Spleen (tissue), 11 donors: ENCODE measurements around the gene PRSS12. TPM values are rescaled to one million over a fixed set of nuclear protein-coding genes. Genes with fewer than 3 reads are reported as not detected.

Experiments used
- DNase-seq: peaks from one replicate; pipeline ENCODE4 v3.0.0-alpha.2; 2020
- H3K27ac ChIP-seq, 8 donors: fragments of 200-600 bp; sonication (generic) in 7 of 8; 1 replicate in 4 of 8; 2 replicates in 4 of 8; pipeline versions ENCODE4 v1.5.0 to v1.8.0; 2016 to 2021; ENCODE audit warnings: inconsistent platforms in 4 of 8, mild to moderate bottlenecking in 4 of 8, moderate library complexity in 1 of 8
- H3K27me3 ChIP-seq, 7 donors: fragments of 200-600 bp; sonication (generic) in 6 of 7; replicated peaks in 1 of 7; 1 replicate in 4 of 7; 2 replicates in 3 of 7; pipeline versions ENCODE4 v1.5.0 to v1.8.0; 2016 to 2021; ENCODE audit warnings: inconsistent platforms in 3 of 7, mild to moderate bottlenecking in 1 of 7
- H3K36me3 ChIP-seq, 6 donors: fragments of 200-600 bp; sonication (generic) in 5 of 6; 1 replicate in 4 of 6; 2 replicates in 2 of 6; pipeline versions ENCODE4 v1.5.0 to v1.8.0; 2016 to 2021; ENCODE audit warnings: inconsistent platforms in 2 of 6
- H3K4me1 ChIP-seq, 6 donors: fragments of 200-600 bp; sonication (generic) in 5 of 6; 1 replicate in 3 of 6; 2 replicates in 3 of 6; pipeline versions ENCODE4 v1.5.0 to v1.8.0; 2016 to 2021; ENCODE audit warnings: inconsistent platforms in 3 of 6
- H3K4me3 ChIP-seq, 8 donors: fragments of 200-600 bp; sonication (generic) in 7 of 8; 1 replicate in 4 of 8; 2 replicates in 4 of 8; pipeline versions ENCODE4 v1.5.0 to v1.8.0; 2016 to 2021; ENCODE audit warnings: inconsistent platforms in 4 of 8, mild to moderate bottlenecking in 4 of 8, moderate library complexity in 2 of 8
- H3K9me3 ChIP-seq, 8 donors: fragments of 200-600 bp; sonication (generic) in 7 of 8; 1 replicate in 4 of 8; 2 replicates in 4 of 8; pipeline versions ENCODE4 v1.5.0 to v1.8.0; 2016 to 2021; ENCODE audit warnings: inconsistent platforms in 4 of 8
- POLR2A ChIP-seq, 3 donors: fragments of 450-650 bp; IDR thresholded peaks; one replicate each; pipeline ENCODE4 v1.5.1; 2017; ENCODE audit warnings: antibody characterized with exemption in 3 of 3, mild to moderate bottlenecking in 1 of 3
- POLR2AphosphoS5 ChIP-seq, 3 donors: sonication (generic); formaldehyde crosslinking; IDR thresholded peaks; one replicate each; pipeline ENCODE4 v1.5.1; 2017; ENCODE audit warnings: antibody characterized with exemption in 3 of 3
- WGBS, 5 donors: extraction: QIAGEN DNeasy Blood & Tissue Kit in 3 of 5; methylation state at CpG; one replicate each; pipeline versions ENCODE4 v1.1.5 to v1.1.7; 2013 to 2018; 5-methylcytosine and 5-hydroxymethylcytosine counted together
- intact Hi-C: fragments of 100-400 bp; cut with DNase I; formaldehyde crosslinking; loops from one replicate; pipeline ENCODE4 v1.15.0; 2023; ENCODE audit warnings: low total_unique reads
- polyA plus RNA-seq, 3 donors: library from polyadenylated mRNA; stranded (reverse); fragments of 200-250 nt; gene quantifications; one replicate each; pipeline ENCODE4 v1.2.1, GENCODE V29; 2013
- total RNA-seq, 7 donors: library from RNA; depleted of rRNA in 3 of 7; stranded (reverse); fragments of >200 nt in 3 of 7; fragmentation: NEBNext Ultra II Directional in 4 of 7; extraction: Animal tissue kit (Norgen Biotek cat#: 25700) in 4 of 7; gene quantifications; one replicate each; pipeline versions ENCODE4 v1.1.0 to v1.2.1, GENCODE V29; 2016 to 2021
- TF ChIP-seq, protein P1 (sequence below), 11 experiments: fragments of 200-600 bp in 7 of 11; fragments of 450-650 bp in 4 of 11; sonication (generic) in 4 of 11; IDR thresholded peaks in 8 of 11; conservative IDR thresholded peaks in 3 of 11; 1 replicate in 7 of 11; 2 replicates in 4 of 11; pipeline versions ENCODE4 v1.4.0 to v1.8.0; 2016 to 2021; ENCODE audit warnings: antibody characterized with exemption in 11 of 11, inconsistent platforms in 4 of 11, mild to moderate bottlenecking in 1 of 11
- donor health status: healthy with polysubstance abuse.
- donor health status: DM: no; HTN: no; CAD: no; lungs with moderate emphysema.
- donor health status: DM: no; HTN: no; CAD: no.
- donor health status: Bipolar disorder and iron deficiency.
- donor health status: healthy.
- donor health status: DM: no; HTN: no; CAD: no.
- donor health status: DM: yes; HTN: yes; CAD: no.

Gene PRSS12
- total and polyA plus RNA-seq, 10 donors = 0.03 to 0.44 (median 0.10) TPM; not detected in 5

DNA sequence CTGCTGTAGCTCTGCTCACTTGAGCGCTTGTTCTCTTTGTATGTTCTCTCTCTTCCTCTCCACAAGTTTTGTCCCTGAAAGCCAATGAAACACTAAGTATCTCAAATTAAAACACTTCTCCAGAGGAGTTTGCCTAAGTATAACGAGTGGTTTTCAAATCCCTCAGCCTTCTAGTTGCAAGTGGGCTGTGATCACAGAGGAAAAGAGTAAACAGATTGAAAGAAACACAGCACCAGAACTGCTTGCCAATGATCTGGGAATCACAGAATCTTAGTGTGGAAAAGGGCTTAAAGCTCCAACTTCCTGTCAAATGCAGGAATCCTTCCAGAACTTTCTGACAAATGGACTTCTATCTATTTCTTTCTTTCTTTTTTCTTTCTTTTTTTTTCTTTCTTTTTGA, 4.8 kb upstream of the PRSS12 start:
- TF ChIP-seq POLR2A (IDR thresholded peaks at IDR 0.05) (no peak), POLR2AphosphoS5 (IDR thresholded peaks at IDR 0.05) (no peak)
- TF ChIP-seq, protein P1, sequence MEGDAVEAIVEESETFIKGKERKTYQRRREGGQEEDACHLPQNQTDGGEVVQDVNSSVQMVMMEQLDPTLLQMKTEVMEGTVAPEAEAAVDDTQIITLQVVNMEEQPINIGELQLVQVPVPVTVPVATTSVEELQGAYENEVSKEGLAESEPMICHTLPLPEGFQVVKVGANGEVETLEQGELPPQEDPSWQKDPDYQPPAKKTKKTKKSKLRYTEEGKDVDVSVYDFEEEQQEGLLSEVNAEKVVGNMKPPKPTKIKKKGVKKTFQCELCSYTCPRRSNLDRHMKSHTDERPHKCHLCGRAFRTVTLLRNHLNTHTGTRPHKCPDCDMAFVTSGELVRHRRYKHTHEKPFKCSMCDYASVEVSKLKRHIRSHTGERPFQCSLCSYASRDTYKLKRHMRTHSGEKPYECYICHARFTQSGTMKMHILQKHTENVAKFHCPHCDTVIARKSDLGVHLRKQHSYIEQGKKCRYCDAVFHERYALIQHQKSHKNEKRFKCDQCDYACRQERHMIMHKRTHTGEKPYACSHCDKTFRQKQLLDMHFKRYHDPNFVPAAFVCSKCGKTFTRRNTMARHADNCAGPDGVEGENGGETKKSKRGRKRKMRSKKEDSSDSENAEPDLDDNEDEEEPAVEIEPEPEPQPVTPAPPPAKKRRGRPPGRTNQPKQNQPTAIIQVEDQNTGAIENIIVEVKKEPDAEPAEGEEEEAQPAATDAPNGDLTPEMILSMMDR (IDR thresholded peaks at IDR 0.05 in 8 of 11, conservative IDR thresholded peaks at IDR 0.05 in 3 of 11) = no peak
- Histone ChIP-seq H3K27ac (no peak overlapping the region), H3K4me3 (no peak overlapping the region), H3K36me3 (no peaks in the 10 kb centered on the region), H3K9me3 (no peaks in the 10 kb centered on the region), H3K27me3 (peaks cover 7 to 78% (median 42%) of the 10 kb centered on the region in 7 donors), H3K4me1 (peaks cover 3 to 12% (median 11%) of the 10 kb centered on the region in 6 donors)
- intact Hi-C loops = no loop called here
- DNase-seq = no peak
- 56 to 74% (median 64%) methylated on average over 2 of the region's 2 CpGs for WGBS, 5 donors

DNA sequence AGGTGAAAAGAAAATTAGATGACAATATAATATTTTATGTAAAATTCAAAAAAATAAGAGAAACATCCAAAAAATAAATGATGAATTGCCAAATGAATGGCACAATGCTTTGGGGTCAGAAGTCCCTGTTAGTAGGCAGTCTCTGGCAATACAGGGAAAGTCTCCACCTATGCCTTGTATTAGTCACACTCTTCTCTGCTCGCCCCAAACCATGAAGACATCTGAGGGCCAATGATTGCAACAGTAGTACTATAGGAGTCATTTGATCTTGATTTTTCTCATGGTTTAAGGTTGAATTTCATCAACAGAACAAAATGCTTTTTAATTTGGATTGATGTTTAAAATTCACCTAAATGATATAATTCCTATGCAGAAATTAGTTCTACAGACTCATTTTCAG, 3.9 kb upstream of the PRSS12 start:
- Histone ChIP-seq H3K27me3 (peaks cover 7 to 81% (median 51%) of the 10 kb centered on the region in 7 donors), H3K36me3 (no peaks in the 10 kb centered on the region), H3K4me3 (no peak overlapping the region), H3K4me1 (peaks cover 6 to 20% (median 18%) of the 10 kb centered on the region in 6 donors), H3K27ac (no peak overlapping the region), H3K9me3 (no peaks in the 10 kb centered on the region)
- no peak for TF ChIP-seq POLR2A (IDR thresholded peaks at IDR 0.05)
- no peak for TF ChIP-seq POLR2AphosphoS5 (IDR thresholded peaks at IDR 0.05)
- TF ChIP-seq, protein P1 (IDR thresholded peaks at IDR 0.05 in 8 of 11, conservative IDR thresholded peaks at IDR 0.05 in 3 of 11) = no peak
- 59 to 87% (median 77%) methylated on average over 1 of the region's 1 CpG for WGBS, 5 donors
- intact Hi-C loops = no loop called here
- DNase-seq = no peak

GRCh38 chr4:118356111-118356510, 3.3 kb upstream of the PRSS12 start:
- intact Hi-C loops = no loop called here
- no peak overlapping the region for H3K4me3 ChIP-seq
- no peak for DNase-seq
- 83 to 95% (median 85%) methylated on average over 3 to 4 of the region's 4 CpGs for WGBS, 5 donors
- no peaks in the 10 kb centered on the region for H3K9me3 ChIP-seq
- TF ChIP-seq, protein P1 (IDR thresholded peaks at IDR 0.05 in 8 of 11, conservative IDR thresholded peaks at IDR 0.05 in 3 of 11) = no peak
- TF ChIP-seq POLR2A (IDR thresholded peaks at IDR 0.05) (no peak), POLR2AphosphoS5 (IDR thresholded peaks at IDR 0.05) (no peak)
- no peak overlapping the region for H3K27ac ChIP-seq
- H3K36me3 ChIP-seq = no peaks in the 10 kb centered on the region
- peaks cover 7 to 87% (median 56%) of the 10 kb centered on the region in 7 donors for H3K27me3 ChIP-seq
- H3K4me1 ChIP-seq = peaks cover 6 to 21% (median 18%) of the 10 kb centered on the region in 6 donors

GRCh38 chr4:118354913-118355312, 2.1 kb upstream of the PRSS12 start:
- Histone ChIP-seq H3K36me3 (no peaks in the 10 kb centered on the region), H3K9me3 (no peaks in the 10 kb centered on the region), H3K27me3 (peaks cover 7 to 90% (median 56%) of the 10 kb centered on the region in 7 donors), H3K4me3 (no peak overlapping the region), H3K4me1 (peaks cover 6 to 21% (median 18%) of the 10 kb centered on the region in 6 donors), H3K27ac (no peak overlapping the region)
- DNase-seq = no peak
- no peak for TF ChIP-seq POLR2A (IDR thresholded peaks at IDR 0.05)
- TF ChIP-seq, protein P1 (IDR thresholded peaks at IDR 0.05 in 8 of 11, conservative IDR thresholded peaks at IDR 0.05 in 3 of 11) = no peak
- WGBS, 5 donors = 59 to 84% (median 79%) methylated on average over 2 of the region's 2 CpGs
- intact Hi-C loops = no loop called here
